HG03060 (cell line): ENCODE measurements around the gene GTF2A1.
A peak's percentile ranks its signal among the peaks of the same experiment; 100 is the strongest.

ENCODE experiments used
- ATAC-seq: cut with Tn5 transposase; IDR thresholded peaks from one replicate; pipeline ENCODE4 v1.9.1; 2021; ENCODE audit warnings: low read depth, moderate number of reproducible peaks; ENCODE audit not compliant: unreplicated experiment

Gene GTF2A1

DNA sequence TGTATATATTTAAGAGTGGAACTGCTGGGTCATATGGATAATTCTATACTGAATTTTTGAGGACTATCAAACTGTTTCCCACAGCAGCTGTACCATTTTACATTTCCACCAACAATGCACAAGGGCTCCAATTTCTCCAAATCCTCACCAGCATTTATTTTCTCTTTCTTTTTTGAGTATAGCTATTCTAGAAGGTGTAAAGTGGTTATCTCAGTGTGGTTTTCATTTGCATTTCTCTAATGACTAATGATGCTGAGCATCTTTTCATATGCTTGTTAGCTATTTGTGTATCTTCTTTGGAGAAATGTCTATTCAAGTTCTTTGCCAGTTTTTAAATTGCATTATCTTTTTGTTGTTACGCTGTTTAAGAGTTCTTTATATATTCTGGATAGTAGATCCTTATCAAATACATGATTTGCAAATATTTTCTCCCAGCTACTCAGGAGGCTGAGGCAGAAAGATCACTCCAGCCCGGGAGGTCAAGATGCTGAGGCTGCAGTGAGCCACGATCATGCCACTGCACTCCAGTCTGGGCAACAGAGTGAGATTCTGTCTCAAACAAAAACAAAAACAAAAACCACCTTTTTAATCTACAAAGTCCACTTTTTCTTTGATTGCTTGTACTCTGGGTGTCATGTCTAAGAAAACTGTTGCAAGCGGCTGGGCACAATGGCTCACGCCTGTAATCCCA, 32.8 kb downstream of the GTF2A1 start:
- ATAC-seq: peak; percentile 69

DNA sequence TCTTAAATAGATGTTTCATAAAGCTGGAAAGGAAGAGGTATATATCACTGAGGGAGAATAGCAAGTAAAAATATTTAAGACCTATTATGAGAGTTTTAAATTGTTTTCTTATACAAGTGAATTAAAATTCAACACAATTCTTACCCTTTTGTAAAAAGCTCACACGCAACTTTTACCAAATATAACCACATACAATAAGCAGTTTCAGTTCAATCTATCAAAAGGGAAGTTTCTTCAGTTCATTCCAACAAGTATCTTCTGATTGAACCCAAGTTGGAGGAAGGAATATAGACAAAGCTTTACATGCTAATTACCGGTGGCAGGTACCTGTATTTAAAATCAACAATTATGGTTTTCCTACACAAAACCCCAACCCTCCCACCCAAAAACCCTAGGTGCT, 41.1 kb downstream of the GTF2A1 start:
- no peak for ATAC-seq

DNA sequence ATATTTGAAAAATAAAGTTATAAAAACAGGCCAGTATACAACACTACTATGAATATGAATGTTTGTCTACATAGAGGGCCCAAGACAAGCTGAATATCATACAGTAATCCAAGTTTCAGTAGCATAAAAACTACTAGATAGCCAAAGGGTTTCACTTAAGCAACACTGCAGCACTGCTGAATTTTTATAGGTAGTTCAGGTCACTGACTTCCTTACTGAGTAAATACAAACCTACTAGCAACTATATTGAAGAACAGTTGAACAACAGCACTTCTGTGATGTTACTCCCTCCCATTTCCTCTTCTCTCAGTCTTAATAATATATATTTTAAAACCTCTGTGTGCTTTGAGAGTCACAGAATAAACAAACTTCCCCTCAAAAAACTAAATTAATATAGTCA, 42.7 kb downstream of the GTF2A1 start:
- ATAC-seq: no peak

DNA sequence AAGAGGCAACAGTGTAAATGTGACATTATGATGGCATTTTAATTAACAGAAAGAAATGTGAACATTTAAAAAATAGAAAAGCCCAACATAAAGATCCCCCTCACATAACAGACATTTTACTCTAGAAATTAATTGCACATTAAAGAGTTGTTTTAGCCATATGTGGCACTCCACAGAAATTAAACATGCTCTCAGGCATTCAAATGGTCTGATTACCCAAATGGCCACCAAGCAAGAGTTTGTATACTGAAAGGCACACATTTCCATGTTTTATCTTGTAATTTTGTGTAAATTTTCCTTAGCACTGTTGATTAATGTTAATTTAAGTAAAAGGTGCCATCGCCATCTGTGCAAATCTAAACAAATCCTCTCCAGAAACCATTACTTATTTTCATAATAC, 43.5 kb downstream of the GTF2A1 start:
- no peak for ATAC-seq

DNA sequence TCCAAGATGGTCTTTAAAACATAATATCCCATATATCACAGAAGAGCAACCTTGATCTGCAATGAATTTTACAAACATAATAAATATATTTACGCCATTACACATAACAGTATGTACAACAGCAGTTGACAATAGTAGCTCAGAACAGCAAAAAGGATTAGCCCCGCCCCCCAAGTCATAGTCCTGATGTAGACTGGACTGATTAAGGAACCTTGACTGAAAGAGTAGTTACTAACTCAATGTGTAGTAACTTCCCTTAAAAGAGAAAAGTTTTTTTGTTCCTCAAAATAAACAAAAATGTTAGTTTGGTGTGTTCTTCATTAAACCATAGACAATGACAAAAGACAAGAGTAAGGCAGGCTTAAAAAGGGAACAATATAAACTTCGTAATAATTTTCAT, 44.5 kb downstream of the GTF2A1 start:
- no peak for ATAC-seq

DNA sequence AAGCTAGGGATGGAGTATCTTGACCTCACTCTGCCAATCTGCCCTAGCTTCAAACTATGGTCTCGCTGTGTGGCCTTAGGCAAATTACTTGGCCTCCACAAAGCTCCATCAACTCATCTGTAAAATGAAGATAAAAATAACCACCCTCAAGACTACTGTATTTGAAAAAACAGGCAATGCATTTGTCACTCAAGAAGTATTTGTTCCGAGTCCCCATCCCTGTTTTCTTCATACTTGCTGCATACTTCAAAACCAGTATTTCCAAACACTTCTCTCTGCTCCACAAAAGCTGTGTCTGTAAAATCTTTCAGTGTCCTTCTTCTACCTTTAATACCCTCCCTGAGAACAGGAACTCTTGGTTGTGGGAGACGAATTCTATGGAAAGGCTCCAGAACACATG, 47.9 kb downstream of the GTF2A1 start:
- ATAC-seq: no peak

DNA sequence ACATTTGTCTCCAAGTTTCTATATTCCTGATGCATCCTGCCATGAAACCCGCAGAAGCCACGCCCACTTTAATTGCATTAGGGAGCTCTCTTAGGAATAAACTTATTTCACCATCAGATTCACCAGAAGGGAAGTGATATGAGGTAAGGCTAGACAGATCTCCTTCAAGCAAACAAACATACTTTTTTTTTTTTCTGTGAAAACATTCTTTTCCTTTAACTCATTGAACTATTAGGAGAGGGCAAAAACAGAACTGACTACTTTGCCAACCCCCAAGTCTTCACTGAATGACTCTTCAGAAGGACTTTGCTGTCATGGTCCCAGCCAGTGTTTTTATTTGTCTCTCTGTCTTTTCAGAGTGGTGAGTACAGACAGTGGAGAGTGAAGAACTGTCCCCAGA, 48.4 kb downstream of the GTF2A1 start:
- no peak for ATAC-seq

DNA sequence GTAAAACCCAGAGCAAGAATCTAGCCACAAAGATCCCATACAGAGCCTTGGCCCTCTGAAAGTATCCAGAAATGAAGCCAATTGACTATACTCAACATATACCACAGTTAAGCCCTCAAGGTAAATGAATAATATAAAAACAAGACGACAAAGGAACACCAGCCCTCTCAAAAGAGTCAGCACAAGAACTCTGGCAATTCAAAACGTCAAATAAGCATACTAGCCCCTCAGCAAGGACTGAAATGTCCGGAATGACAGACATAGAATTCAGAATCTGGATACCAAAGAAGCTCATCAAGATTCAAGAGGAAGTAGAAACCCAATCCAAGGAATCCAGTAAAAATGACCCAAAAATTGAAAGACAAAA, 49.9 kb downstream of the GTF2A1 start:
- ATAC-seq: no peak

DNA sequence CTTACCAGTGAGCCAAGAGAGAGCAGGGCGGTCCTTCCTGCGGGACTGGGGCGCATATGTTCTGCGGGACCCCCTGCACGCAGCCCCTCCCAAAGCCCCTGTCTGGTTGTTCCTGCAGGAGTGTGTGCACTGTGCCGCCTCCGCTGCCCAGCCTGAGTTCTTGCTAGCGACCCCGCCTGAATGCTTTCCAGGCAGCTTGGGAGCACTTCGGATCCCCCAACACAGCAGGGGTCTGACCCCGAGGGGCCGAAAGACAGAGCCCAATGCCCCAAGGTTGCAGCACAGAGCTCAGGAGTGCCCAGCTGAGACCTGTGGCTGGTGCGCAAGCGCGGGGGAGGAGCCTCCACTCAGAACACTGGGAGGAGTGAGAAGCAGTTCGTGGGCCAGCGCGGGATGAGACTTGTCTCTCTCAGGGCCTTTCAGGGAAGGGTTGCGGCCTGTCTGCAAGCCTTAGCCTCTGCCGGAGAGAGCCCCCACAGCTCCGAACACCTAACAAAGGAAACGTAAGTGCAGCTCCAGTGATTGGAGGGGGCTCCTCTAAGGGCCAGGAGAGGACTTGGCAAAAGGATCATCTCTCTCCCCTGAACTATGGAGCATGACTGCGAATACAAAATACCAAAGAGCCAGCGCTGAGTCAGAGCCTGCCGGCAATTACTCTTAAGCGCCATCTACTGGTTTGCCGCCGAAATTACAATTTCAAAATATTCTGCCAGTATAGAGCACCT, 50.5 kb downstream of the GTF2A1 start:
- ATAC-seq: peak; percentile 76

DNA sequence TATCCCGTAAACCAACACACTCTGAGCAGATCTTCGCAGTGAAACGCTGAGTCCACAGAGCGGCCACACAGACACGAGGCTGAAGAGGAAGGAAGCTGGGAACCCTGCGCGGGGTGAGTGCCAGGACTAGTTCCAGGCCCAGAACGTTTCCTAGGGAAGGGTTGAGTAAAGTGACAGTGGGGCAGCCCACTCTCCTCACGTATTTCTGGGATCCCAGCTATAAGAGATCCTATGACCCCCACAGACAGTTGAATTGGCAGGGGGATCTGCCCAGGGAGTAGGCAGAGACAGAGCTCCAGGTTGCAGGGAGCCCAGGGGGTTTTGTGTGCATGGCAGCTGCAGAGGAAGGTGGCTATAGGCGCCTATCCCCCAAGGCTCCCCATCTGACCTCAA, 51.1 kb downstream of the GTF2A1 start:
- ATAC-seq: no peak

DNA sequence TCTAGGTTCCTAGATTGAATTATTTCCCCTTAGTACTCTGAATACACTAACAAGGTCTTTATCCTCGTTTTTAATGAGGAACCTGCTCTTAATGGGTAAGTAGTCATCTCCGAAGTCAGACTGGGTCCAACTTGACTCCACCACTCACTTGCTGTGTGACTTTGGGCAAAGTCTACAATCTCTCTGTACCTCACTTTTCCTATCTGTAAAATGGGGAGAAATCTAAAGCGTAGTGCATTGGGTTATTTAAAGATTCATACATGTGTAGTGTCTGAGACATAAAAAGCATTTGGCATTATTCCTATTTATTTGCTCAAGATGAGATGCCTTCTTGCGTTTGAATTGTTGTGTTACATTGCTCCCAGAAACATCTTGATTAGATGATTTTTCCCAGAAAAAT, 51.5 kb downstream of the GTF2A1 start:
- ATAC-seq: no peak

DNA sequence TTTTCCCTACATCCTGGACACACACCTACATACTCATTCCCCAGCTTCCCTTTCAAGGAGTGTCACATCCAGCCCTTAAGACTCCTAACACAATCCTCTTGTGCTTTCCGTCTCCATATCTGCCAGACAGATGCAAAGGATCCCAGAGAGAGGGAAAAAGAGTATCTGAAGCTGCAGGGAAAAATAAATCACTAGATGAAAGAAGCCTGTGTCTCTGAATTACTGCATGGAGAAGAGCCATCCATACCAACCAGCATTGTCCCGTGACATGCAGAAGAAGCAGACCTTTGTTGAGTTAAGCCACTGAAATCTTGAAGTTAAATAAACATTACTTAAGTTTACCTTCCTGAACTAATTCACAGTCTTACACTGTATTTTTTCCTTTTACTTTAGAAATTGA, 54.6 kb downstream of the GTF2A1 start:
- ATAC-seq: no peak

DNA sequence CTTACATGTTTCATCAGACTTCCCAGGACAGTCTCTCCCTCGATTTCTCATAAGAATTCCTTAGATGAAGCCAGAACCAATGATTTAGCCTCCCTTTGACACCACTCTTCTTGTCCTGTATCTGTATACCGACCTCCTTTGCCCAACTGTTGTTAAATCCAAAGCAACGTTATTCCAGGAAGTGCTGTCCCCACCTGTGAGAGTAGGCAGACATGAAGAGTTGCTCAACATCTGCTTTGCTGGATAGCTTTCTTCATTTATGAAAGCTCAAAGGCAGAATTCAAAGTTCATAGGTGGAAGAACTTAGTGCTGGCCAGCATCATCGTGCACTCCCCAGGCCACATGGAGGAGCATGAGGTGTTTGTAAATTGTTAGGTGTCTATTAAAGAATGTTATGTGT, 55.6 kb downstream of the GTF2A1 start:
- no peak for ATAC-seq

DNA sequence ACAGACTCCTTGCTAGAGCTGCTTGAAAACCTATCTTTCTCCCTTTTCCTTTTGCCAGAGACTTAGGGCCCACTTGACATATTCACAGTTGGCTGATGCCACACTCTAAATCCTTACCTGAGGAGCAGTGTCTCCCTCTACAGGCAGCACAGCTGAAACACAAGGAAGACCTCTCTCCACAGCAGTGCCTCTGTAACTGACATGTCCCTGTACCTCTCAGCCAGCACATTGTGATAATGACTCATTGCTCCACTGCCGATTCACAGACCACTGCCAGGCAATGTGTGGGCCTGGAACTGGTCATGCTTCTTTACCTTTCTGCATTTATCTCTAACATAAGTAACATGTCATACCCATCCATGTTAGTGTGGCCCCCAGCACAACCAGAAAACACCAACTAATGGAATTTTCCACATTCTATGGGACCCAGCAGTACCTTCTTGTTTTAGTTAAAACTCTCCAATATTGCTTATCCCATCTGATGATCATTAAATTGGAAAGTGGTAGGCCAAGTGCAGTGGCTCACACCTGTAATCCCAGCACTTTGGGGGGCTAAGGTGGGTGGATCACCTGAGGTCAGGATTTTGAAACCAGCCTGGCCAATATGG, 56.5 kb downstream of the GTF2A1 start:
- ATAC-seq: peak; percentile 92

DNA sequence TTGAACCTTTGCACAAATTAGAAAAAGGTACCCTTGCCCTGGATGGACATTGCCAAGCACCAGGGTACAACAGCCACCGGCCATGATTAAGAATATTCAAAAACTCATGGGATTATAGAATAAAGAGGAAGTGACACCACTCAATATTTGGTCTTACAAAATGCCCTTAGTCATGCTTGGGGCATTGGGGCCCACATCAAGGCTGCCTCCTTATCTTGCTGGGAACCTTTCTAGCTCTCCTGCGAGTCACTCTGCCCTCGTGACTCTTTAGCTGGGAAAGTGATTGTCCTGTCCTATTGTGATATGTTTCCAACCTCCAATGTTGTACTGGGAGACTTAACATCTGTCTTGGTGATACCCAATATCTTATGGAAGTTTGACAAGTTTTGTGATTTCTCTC, 57.8 kb downstream of the GTF2A1 start:
- no peak for ATAC-seq

DNA sequence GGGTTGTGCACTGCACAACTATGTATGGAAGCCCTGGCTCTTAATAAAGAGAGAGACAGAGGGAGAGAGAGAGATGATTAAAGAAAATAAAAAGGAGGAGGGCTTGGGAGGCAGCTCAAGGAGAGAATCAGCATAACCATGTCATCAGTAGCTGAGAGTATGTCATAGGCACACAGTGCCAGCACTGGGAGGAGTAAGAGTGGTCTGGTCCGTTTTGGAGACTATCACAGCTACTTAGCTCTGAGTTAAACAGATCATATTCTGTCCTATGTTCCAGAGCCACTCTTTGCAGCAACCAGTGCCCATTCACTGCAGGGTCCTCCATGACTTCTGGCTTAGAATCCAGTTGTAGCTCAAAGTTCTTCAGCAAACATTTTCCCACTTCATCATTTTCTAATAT, 59.0 kb downstream of the GTF2A1 start:
- ATAC-seq: no peak

DNA sequence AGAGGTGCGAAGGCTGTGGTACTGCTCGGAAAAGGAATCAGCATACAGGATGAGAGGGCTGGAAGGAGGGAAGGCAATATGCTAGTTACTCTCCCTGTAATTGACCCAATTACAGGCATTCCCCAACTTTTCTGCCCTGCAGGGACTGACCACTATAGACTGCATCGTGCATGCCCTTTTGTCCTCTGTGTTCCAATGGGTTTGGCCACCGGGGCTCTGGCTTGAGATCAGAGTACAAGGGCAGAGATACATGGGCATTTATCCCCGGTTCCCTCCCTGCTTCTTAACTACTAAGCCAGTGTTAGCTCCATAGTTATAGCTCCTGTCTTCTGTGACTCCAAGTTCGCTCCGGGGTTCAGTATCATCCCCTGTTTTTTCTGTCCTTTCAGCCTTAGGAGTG, 59.7 kb downstream of the GTF2A1 start:
- ATAC-seq: no peak

DNA sequence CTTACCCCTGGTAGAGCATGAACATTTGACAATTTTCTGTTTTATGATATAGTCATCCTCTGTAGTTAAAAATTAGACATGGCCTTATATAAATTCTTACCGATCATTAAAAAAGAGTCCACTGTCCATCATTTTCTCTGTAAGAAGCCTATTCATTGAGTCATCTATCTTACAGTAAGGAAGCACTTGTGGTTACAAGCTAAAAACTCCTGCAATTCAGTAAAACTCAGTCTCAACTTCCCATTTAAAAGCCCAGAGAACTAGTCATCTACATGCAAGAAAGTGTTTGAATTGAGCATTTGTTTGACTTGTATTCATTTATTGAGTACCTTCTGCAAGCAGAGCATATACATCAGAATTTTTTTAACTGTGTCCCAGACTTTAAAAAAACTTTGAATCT, 63.3 kb downstream of the GTF2A1 start:
- ATAC-seq: no peak

DNA sequence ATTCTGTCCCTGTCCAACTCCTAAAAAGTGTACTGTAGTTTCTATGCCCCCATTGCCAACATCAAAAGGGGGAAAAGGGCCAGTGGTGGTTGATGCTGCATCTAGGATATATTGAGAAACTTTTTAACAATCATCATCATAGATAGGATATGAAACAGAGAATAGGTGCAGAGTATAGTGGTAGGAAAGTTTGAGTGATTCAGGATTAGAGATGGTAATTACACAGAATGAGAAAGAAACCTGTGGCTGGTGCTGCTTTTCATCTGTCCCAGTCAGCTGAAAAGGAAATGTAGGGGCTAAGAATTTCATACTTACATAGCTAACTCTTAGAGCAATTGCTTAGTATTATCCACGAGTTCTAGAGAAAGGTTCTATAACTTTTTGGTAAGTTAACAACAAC, 67.6 kb downstream of the GTF2A1 start:
- ATAC-seq: no peak

DNA sequence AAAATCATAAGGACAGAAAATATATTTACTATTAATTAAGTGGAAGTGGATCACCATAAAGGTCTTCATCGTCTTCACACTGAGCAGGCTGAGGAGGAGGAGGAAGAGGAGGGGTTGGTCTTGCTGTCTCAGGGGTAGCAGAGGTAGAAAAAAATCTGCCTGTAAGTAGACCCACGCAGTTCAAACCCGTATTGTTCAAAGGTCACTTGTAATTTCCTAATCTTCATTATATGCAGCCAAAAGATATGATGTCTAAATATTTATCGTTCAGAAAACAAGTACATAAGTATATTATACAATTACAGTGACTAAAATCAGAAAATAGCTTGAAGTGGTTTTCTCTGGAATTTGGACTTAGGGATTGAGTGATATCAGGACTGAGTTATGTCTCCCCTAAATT, 72.1 kb downstream of the GTF2A1 start:
- ATAC-seq: no peak

DNA sequence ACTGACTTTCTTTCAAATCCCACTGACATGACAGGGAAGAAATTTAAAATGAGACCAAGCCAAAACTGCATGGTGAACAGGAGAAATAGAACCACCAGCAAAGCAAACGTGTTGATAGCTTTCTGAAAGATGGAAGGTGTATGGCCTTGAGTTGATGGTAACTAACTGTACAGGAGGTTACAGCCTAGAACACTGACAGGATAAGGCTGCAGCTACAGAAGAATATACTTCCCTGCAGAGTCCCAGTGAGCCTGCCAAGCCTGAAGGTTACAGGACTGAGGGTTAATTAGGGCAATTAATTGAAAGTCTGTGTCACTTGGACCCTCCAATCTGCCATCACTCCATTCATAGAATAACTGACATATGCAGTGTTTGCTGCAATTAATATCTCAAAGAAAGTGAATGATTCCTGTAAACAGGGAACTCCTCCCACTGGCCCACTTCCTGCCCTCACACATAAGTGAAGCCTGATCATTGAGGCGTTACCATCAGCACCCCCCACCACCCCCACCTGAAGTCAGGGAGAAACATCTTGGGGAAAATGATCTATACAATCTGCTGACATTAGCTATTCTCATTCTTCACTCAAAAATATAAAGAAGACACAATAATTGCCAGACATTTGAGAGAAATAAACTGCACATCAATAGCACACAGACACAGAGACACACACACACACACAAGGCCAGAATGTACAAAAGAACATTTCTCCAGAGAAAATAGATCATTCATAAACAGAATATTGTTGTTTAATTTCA, 73.4 kb downstream of the GTF2A1 start:
- ATAC-seq: no peak
